ENCODE results near the gene NRAP.

The NRAP gene

DNA sequence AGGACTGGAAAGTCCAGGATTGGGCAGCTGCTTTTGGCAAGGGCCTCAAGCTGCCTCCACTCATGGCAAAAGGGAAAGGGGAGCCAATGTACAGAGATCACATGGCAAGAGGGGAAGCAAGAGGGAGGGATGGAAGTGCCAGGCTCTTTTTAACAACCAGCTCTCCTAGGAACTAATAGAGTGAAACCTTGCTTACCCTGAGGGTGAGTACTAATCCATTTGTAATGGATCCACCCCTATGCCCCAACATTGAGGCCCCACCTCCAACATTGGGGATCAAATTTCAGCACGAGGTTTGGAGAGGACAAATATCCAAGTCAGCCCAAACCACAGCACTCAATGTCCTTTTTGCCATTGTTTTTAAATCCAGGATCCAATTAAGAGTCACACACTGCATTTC is 98.5 kb downstream of the NRAP start:
- DNase-seq (ENCODE audit: extremely low spot score), result no peak
- TF ChIP-seq NFRKB (IDR thresholded peaks at IDR 0.05) (no peak), LEF1 (IDR thresholded peaks at IDR 0.05; ENCODE audit: borderline replicate concordance) (no peak), ARNT (IDR thresholded peaks at IDR 0.05) (no peak), L3MBTL2 (conservative IDR thresholded peaks at IDR 0.05) (no peak), FOXM1 (IDR thresholded peaks at IDR 0.05; ENCODE audit: borderline replicate concordance) (no peak), SUZ12 (IDR thresholded peaks at IDR 0.05) (no peak), ZNF384 (IDR thresholded peaks at IDR 0.05) (no peak), SP1 (IDR thresholded peaks at IDR 0.05) (no peak), ELF4 (IDR thresholded peaks at IDR 0.05) (no peak), BHLHE40 (IDR thresholded peaks at IDR 0.05; ENCODE audit: borderline replicate concordance) (no peak), PKNOX1 (IDR thresholded peaks at IDR 0.05) (no peak)
- POLR2A ChIA-PET, result interaction anchor here (0.6 kb wide), 1 partner anchor 609 kb away, joined by 3 read pairs; no protein-coding TSS in a partner anchor
- CTCF ChIA-PET, result no interaction called here

DNA sequence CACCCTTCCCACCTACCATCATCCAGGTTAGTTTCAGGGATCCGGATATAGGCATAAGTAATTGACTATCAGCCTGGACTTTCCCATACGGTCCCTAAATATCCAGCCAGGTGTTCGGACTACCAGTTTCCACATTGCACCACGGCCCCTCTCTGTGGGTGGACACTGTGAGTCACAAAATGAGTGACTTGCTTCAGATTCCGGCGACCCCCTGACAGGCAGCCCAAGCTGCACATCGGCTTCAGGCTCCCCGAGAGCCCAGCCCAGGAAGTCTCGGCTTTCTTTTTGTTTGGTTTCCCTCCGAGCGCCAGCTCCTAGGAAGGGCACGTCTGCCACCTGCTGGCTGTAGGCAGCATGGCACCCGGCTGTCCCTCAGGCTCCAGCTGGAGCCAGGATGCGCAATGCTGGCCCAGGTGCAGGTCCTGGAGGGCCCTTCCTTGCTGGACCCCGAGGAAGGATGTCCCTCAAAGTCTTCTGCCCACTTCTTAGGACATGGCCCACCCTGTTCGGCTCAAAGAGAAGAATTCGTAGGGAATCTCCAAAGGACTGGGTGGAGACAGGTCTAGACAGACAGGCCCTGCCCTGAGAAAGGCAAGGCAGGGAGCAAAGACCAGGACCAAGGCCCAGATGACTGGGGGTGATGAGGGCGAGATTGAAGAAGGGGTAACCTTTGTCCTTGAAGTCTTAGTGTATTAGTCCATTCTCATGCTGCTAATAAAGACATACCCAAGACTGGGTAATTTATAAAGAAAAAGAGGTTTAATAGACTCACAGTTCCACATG is 100.3 kb downstream of the NRAP start:
- CTCF ChIA-PET, result interaction anchor here (0.5 to 1.4 kb wide), 10 partner anchors 9 to 1345 kb away, joined by 3 to 5 read pairs (median 3); no protein-coding TSS in a partner anchor
- POLR2A ChIA-PET, result interaction anchor here (1.1 kb wide), 1 partner anchor 116 kb away, joined by 3 read pairs; no protein-coding TSS in a partner anchor
- TF ChIP-seq SUZ12 (IDR thresholded peaks at IDR 0.05) (no peak), FOXM1 (IDR thresholded peaks at IDR 0.05; ENCODE audit: borderline replicate concordance) (no peak), CTBP1 (IDR thresholded peaks at IDR 0.05; ENCODE audit: borderline replicate concordance) (no peak), HDGF (IDR thresholded peaks at IDR 0.05; ENCODE audit: borderline replicate concordance) (no peak), PKNOX1 (IDR thresholded peaks at IDR 0.05) (peak; percentile 47; the same call in 1 of the 2 replicates)
- DNase-seq (ENCODE audit: extremely low spot score), result peak; percentile 93

DNA sequence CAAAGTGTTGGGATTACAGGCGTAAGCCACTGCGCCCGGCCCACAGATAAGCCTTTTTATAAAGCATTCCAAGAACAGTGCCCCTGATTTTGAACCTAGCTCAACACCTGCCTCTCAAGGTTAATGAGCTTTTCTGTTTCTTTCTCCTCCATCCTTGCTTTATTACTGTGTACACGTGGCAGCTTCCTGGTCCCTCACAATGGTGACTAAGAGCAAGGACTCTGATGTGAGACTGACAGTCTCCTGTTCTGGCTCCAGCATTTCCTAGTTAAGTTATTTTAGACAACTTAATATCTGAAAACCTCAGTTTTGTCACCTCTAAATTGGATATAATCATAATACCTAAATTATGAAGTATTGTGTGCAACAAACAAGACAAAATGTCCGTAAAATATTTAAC is 101.1 kb downstream of the NRAP start:
- no peak for DNase-seq (ENCODE audit: extremely low spot score)
- TF ChIP-seq CTBP1 (IDR thresholded peaks at IDR 0.05; ENCODE audit: borderline replicate concordance) (no peak), ELF4 (IDR thresholded peaks at IDR 0.05) (no peak), NFRKB (IDR thresholded peaks at IDR 0.05) (no peak), SUZ12 (IDR thresholded peaks at IDR 0.05) (no peak), SP1 (IDR thresholded peaks at IDR 0.05) (no peak), ARNT (IDR thresholded peaks at IDR 0.05) (no peak), LEF1 (IDR thresholded peaks at IDR 0.05; ENCODE audit: borderline replicate concordance) (no peak), L3MBTL2 (conservative IDR thresholded peaks at IDR 0.05) (no peak), HDGF (IDR thresholded peaks at IDR 0.05; ENCODE audit: borderline replicate concordance) (no peak), BHLHE40 (IDR thresholded peaks at IDR 0.05; ENCODE audit: borderline replicate concordance) (no peak), FOXA1 (IDR thresholded peaks at IDR 0.05) (no peak), TARDBP (IDR thresholded peaks at IDR 0.05) (no peak), FOXK2 (IDR thresholded peaks at IDR 0.05) (no peak), ZNF384 (IDR thresholded peaks at IDR 0.05) (no peak), PKNOX1 (IDR thresholded peaks at IDR 0.05) (no peak), FOXM1 (IDR thresholded peaks at IDR 0.05; ENCODE audit: borderline replicate concordance) (no peak)
- POLR2A ChIA-PET, result no interaction called here
- CTCF ChIA-PET, result interaction anchor here (0.7 to 1.4 kb wide), 5 partner anchors 10 to 177 kb away, joined by 3 to 5 read pairs (median 4); no protein-coding TSS in a partner anchor

DNA sequence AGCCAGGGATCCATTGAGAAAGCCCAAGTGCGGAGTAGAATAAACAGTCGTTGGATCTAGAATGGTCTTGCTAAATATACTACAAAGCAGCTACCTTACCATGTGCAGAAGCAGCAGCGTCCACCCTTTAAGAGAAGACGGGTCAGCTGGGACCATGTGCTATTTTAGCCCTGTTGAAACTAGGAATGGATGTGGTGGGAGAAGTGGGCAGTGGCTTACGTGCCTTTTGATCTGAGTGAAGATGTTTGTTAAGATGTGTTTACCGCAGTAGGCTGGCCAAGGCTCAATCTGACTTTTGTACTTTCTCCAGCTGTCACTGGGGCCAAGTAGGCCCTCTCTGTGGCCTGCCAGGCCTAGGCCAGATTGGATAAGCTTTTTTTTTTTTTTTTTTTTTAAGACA is 101.8 kb downstream of the NRAP start:
- no peak for DNase-seq (ENCODE audit: extremely low spot score)
- ChIA-PET CTCF (interaction anchor here (0.7 kb wide), 1 partner anchor 54 kb away, joined by 3 read pairs; no protein-coding TSS in a partner anchor), POLR2A (no interaction called here)
- no peak for TF ChIP-seq LEF1 (IDR thresholded peaks at IDR 0.05; ENCODE audit: borderline replicate concordance)
- no peak for TF ChIP-seq ELF4 (IDR thresholded peaks at IDR 0.05)
- TF ChIP-seq FOXA1 (IDR thresholded peaks at IDR 0.05), result no peak
- no peak for TF ChIP-seq L3MBTL2 (conservative IDR thresholded peaks at IDR 0.05)
- TF ChIP-seq FOXM1 (IDR thresholded peaks at IDR 0.05; ENCODE audit: borderline replicate concordance), result no peak
- no peak for TF ChIP-seq FOXK2 (IDR thresholded peaks at IDR 0.05)
- TF ChIP-seq CTBP1 (IDR thresholded peaks at IDR 0.05; ENCODE audit: borderline replicate concordance), result no peak
- no peak for TF ChIP-seq SUZ12 (IDR thresholded peaks at IDR 0.05)

DNA sequence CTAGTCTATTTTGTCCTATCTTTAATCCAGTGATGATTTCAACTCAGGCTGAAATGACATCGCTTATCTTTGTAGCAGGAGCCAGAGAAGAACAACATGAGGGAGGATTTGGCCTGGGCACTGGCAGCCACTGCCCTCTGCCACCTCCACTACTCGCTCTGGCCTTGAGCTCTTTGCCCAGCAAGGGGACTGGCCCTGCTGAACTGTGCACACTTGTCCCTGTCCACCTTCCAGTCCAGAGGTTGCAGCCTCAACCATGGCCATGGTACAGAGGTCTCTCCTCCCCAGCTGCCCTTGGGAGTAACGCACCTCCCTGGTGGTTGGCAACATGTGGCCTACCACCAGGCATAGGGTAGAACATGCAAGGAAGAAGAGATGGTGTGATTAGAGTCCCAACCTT is 102.6 kb downstream of the NRAP start:
- DNase-seq (ENCODE audit: extremely low spot score), result no peak
- CTCF ChIA-PET, result no interaction called here
- TF ChIP-seq BHLHE40 (IDR thresholded peaks at IDR 0.05; ENCODE audit: borderline replicate concordance), result no peak
- POLR2A ChIA-PET, result no interaction called here

DNA sequence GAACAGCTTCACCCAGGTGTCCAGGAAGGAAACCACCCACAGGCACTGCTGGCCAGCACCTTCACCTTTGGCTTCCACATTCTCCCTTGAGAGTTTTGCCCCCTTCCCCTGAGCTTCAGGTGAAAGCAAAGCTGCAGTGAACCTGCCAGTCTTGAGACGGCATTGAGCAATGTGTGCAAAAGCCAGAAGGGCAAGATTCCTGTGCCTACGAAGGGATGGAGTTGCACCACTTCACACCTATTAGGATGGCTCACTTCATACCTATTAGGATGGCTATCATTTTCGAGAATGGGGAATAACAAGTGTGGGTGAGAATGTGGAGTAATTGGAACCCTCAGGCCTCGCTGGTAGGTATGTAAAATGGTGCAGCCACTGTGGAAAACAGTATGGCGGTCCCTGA is 103.8 kb downstream of the NRAP start:
- POLR2A ChIA-PET, result no interaction called here
- TF ChIP-seq BHLHE40 (IDR thresholded peaks at IDR 0.05; ENCODE audit: borderline replicate concordance) (no peak), CTBP1 (IDR thresholded peaks at IDR 0.05; ENCODE audit: borderline replicate concordance) (no peak), FOXK2 (IDR thresholded peaks at IDR 0.05) (no peak), ARNT (IDR thresholded peaks at IDR 0.05) (no peak), ZNF384 (IDR thresholded peaks at IDR 0.05) (no peak), TARDBP (IDR thresholded peaks at IDR 0.05) (no peak), L3MBTL2 (conservative IDR thresholded peaks at IDR 0.05) (no peak), SP1 (IDR thresholded peaks at IDR 0.05) (no peak), FOXM1 (IDR thresholded peaks at IDR 0.05; ENCODE audit: borderline replicate concordance) (no peak), PKNOX1 (IDR thresholded peaks at IDR 0.05) (no peak), SUZ12 (IDR thresholded peaks at IDR 0.05) (no peak), NFRKB (IDR thresholded peaks at IDR 0.05) (no peak), LEF1 (IDR thresholded peaks at IDR 0.05; ENCODE audit: borderline replicate concordance) (no peak)
- CTCF ChIA-PET, result no interaction called here
- no peak for DNase-seq (ENCODE audit: extremely low spot score)
